KG1 (cell line): ENCODE results near the gene AQP11.
A peak's percentile ranks its signal among the peaks of the same experiment; 100 is the strongest.
"Not testable (repeated sequence)": the region's sequence is repeated elsewhere in the genome, so short reads cannot be mapped to it uniquely, and the experiment has no call there.

Source experiments
- DNase-seq: peaks from one replicate; lab custom pipeline; 2025; lab: John Stamatoyannopoulos, UW

AQP11 gene

DNA sequence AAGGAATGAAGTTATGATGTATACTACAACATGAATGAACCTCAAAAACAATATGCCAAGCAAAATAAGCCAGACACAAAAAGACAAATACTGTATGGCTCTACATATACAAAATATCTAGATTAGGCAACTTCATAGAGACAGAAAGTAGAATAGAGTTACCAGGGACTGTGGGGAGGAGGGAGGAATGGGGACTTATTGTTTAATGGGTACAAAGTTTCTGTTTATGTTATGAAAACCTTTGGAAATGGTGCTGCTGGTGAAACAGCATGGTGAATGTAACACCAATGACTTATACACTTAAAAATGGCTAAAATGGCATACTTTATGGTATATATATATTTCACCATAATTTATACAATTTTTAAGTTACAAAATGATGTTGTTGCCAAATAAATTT lies 4.1 kb downstream of the AQP11 start:
- DNase-seq: no peak

DNA sequence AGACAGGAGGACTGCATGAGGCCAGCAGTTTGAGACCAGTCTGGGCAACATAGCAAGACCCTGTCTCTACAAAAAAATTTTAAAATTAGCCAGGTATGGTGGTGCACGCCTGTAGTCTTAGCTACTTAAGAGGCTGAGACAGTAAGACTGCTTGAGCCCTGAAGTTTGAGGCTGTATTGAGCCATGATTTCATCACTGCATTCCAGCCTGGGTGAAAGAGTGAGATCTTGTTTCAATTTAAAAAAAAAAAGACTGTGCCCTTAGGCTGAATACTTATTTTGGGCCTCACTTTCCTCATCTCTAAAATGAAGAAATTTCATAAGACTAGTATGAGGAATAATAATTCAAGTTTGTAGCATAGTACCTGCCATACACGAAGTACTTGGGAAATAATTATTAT lies 6.9 kb downstream of the AQP11 start:
- no peak for DNase-seq

DNA sequence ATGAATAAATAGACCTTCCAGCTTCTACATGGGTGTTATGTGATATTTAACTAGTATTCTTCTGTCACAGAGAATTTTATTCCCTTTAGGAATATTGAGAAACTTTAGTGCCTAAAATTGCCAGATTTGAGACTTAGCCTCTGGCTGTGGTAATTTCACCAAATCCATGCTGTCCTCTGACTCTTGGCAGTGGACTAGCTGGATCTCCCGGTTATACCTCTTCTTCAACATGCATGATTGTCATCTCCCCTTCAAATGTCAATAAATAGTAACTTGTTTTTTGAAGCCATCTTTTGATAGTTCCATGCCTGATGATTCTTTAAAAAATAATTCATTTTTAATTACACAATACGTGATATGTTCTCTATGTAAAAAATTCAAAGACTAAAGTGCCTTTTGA lies 8.4 kb downstream of the AQP11 start:
- DNase-seq: no peak

DNA sequence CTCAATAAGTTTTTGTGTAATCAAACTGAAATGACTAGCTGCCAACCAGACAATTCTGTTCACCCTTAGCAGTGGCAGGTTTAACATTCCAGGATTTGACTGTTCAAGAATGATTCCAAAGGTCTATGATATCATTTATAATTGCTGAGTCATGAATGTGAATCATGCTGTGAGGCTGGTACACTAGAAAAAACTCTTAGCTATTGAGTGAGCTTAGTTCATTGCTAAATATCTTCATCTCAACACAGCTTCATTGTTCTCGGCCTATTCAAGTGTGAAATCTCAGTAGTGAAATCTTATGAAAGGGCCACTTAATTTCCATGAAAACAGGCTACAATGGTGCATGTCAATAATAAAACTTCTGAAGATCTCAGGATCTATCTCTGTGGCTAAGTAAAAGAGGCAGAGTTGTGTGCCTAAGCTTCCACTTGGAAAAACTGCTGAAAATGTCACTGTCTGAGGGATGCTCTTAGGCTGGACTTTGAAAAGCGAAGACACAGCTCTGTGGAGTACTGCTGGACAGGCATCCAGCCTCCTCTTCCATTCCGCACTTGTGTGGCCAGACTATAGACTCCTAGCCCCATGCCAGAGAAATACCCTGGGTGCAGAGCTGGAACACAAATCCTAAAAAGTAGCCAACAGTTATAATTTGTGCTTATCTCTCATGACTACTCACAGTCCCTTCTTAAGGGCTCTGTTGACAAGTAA lies 12.8 kb downstream of the AQP11 start:
- no peak for DNase-seq

DNA sequence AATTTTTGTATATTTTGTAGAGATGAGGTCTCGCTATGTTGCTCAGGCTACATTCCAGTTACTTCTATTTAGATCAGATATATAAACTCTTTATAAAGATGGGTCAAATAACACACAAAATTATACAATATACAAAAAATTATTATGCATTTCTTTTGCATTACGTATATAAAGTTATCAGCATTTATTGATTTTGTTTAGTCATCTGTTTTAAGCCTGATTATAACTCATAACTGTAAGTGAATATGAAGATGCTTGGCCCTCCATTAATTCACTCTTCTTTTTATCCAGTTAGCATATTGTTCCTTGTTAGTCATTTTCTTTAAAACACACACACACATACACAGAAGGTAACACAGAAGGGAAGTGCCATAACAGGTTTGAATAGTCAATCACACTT lies 14.5 kb downstream of the AQP11 start:
- DNase-seq: no peak

DNA sequence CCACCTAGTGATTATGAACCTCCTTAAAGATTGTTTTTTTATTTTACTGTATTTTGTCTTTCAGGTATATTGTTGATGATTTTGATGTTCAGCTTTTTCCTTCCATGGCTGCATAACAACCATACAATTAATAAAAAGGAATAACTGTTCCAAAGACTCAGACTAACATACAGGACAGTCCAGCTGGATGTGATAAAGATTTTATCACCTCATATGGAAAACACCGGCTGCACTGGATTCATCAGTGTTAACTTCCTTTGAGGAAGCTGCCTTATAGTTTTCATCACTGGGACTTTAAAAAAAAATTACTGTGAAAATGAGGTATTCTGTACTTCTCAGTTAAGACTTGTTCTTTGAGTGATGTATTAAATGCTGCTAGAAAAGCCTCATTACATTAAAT lies 19.5 kb downstream of the AQP11 start:
- no peak for DNase-seq

DNA sequence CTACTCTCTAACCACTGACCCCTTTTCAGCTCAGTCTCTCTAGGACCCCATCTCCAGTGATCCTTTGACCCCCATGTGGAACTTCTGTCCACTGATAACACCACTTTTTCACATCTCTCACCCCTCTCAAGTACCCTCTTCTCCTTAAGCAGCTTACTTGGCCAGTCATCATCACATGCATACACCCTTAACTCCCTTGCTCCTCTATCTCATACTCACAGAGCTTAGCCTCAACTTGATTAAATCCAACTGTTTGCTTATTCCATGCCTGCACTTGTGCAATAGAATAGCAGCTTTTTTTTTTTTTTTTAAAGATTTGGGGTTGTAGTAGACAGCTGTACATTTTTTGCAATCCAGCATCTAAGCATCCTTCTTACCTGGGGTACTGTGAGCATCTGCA lies 22.2 kb downstream of the AQP11 start:
- DNase-seq: no peak

DNA sequence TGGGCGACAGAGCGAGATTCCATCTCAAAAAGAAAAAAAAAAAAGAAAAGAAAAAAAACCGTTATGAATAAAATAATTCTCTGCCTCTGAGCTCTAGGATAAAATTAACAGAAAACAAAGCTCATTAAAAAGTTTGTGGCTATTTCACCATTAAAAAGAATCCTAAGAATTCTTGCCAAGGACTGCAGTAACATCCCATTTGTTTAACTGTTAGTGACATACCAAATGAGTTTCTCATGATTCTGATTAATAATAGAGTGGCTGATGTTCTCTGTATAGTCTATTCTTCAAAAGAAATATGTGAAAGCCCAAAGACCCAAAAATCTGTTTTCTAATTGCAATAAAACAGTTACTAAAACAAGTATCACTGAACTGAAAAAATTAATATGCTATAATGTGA lies 28.1 kb downstream of the AQP11 start:
- DNase-seq: no peak

DNA sequence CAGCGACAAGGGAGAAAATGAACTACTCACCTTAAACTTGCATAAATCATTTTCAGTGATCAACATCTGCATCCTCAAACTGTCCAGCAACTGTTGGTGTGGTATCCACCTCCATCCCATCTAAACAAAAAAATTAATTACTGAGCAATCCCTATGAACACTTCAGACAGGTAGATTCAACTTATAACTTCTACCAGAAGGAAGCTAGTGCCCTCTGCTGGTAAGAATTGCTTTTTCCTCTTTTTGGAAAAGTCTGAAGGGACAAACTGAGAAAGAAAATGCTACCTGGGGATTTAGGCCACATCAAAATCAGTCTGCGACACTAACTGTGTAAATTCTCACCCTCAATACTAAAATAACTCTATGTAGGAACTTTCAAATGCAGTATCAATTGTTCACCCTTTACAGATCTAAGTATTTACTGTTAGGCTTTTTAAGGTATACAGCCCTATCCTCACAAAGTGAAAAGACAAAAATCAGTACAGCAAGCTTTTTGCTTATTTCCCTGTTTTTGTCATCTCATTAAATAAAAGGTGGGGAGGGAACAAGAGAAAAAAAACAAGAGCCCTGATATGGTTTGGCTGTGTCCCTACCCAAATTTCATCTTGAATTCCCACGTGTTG lies 29.9 kb downstream of the AQP11 start:
- DNase-seq: peak; percentile 46

DNA sequence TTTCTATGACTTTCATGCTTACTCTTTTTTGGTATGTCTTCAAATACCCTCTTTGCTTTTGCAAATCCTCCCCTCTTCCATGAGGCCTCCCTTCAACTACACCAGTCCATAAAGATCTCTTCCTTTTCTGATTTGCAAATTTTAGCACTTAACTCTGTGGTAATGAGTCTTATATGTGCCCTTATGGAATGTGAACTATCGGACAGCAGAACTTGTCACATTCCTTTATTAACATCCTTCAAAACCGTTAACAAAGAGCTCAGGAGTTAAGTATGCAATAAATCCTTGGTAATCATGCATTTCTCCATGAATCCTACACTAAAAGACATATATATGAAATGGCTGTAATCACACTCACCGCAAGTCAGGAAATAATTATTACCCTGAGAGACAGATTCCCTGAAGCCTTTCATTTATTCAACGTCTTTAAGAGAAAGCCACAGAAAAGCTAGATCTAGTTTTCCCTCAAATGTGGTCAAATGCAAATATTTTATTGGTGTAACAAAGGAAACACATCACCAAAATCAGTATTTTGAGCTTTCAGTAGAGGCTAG lies 40.5 kb downstream of the AQP11 start:
- no peak for DNase-seq

DNA sequence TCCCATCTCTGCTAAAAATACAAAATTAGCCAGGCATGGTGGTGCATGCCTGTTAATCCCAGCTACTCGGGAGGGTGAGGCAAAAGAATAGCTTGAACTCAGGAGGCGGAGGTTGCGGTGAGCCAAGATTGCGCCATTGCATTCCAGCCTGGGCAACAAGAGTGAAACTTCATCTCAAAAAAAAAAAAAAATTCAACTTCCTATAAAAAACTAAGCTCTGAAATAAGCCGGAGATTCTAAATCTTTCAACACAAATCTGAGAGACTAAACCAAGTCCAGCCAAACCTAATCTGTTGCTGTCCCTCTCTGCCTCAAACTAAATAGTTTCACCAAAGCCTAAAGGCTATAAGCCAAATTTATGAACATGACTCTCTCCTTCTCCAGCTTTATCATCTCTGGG lies 44.2 kb downstream of the AQP11 start:
- DNase-seq: not testable (repeated sequence)

DNA sequence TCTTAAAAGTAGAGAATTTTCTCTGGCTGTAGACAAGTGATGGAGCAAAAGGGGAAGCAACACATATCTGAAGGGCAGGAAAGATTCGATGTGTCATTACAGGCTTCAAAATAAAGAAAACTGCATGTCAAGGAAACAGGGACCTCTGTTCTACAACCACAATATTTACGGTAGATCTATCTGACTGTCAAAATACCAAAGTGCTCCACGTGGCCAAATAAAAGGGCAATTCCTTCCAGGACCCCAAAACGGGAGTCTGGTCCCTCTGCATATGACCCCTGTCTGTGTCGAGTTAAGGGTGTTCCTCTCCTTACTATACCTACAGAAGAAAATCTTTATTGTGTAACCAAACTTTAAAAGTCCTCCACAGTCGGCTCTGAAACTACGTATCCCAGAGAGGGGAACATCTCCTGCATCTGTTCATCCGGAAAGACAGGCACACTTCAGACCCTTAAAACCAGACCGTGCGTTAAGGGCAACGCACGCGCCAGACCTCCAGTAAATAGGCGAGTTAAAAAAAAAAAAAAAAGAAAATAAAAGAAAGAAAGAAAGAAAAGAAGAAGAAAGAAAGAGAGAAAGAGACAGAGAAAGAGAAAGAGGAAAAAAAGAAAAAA lies 47.1 kb downstream of the AQP11 start:
- DNase-seq: peak; percentile 15

DNA sequence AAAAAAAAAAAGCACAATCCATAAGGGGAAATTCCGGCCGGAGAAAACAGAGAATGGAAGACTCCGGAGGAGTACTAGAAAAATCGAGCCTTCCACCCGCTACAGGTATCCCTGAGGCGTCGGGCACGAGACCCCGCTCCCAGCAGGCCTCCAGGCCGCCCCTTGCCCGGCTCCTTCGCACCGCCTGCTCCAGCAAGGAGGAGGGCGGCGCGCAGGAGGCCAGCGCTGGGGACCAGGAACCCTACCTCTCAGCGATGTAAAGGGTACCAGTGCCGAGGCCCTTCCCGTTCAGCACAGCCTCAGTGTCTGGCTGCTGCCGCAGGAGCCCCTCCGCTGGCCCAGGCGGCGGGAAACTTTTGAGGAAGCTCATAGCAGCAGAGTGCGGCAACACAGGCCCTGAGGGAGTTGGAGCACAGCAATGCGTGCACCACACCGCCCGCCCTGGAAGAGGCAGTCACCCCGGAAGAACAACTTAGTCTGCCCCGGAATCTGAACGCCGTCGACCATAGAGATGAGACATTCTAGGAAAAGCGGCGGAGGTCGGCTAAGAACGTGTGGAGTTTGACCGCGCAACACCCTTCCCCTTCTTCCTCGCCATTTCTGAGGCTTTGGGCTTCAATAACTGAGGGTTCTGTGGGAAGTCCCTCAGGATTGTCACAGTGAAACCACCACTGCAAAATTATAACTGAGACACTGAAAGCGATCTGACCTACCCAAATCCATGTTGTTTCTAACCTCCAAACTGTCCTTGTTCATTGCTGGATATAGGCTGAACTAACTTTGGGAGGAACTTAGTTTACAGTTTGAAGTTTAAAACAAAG lies 47.8 kb downstream of the AQP11 start, which contains the start of gene CLNS1A:
CLNS1A (minus strand) TSS at position 450 of the 821 bp plus-strand sequence; CDS start at position 370, 80 bp downstream.
- DNase-seq: peak; percentile 90

DNA sequence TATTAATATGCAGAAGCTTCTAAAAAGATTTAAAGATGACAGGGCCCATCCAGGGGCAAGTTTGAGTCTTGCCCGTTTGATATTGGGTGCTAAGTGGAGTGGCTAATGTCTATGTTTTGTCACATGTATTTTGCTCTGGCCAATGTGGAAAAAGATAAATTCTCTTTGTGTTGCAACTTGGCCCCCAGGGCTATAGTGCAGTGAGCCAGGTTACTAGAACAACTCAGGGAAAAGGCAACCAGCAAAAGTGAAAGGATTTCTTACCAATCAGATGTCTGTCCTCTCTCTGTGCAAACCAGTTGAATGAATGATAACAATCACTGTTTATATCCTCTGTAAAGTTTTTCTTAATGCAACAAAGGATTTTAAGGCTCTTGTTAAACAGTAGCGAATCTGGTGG lies 52.5 kb downstream of the AQP11 start:
- no peak for DNase-seq

DNA sequence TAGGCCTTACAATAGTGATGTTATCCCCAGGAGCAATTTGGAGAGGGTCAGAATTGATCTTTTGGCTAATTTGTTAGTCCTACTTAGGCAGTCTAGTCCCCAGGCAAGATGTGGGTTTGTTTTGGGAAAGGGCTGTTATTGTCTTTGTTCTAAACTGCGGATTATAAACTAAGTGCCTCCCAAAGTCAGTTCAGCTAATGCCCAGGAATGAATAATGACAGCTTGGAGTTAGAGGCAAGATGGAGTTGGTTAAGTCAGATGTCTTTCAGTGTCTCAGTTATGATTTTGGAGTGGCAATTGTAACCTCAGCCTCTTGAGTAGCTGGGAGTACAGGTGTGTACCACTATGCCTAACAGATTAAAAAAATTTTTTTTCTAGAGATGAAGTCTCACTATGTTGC lies 55.1 kb downstream of the AQP11 start:
- DNase-seq: no peak

DNA sequence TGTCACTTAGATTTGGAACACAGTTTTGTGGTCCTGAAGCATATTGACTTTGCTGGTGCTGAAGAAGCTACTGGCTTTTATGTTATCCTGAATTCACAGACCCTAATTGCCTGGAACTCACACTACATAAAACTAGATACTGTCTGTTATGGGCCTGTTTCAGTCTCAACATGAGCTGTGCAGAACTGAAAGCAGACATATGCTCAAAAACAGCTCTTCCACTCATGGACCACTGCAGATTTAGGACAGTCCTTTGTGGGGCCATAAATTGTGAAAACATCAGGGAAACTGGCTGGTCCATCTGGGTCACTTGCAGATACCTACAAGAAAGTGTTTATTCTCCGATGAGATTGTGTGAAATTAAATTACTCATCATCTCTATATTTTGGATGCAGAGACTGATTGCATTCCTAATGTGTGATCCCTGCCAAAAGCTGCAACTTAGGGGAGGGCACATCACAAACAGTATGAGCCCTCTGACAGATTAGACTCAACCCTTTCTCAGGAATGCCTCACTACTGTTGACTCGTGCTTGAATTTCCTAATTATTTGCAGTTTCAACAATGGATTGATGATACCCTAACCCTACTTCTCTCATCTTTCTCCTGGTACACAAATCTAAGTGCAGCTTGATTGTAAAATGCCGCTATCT lies 58.0 kb downstream of the AQP11 start:
- no peak for DNase-seq

DNA sequence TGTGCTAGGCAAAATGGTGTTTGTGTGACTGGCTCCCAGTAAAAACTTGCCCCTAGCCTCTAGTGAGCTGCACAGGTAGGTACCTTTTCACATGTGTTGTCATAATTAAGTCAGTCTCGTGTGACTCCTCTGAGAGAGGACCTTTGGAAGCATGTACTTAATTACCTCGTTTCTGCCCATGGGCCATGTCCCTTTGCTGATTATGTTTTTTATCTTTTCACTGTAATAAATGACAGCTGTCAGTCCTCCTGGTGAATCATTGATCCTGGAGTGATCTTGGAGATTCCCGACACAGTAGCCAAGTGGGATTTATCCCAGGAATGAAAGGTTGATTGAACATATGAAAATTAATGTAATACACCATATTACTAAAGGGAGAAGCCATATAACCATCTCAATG lies 60.4 kb downstream of the AQP11 start:
- no peak for DNase-seq

DNA sequence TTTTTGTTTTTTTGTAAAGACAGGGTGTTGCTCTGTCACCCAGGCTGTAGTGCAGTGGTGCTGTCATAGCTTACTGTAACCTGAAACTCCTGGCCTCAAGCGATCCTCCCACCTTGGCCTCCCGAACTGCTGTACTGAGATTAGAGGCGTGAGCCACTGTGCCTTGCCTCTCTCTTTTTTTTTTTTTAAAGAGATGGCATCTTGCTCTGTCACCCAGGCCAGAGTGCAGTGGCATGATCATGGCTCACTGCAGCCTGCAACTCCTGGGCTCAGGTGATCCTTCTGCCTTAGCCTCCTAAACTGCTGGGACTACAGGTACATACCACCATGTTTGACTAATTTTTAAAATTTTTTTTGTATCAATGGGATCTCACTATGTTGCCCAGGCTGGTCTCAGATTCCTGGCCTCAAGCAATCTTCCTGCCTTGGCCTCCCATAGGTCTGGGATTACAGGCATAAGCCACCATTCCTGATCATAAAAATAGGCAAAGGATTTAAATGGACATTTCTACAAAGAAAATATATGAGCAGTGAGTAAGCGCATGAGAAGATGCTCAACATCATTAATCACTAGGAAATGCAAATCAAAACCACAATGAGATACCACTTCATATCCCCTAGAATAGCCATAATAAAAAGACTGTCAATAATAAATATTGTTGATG lies 65.1 kb downstream of the AQP11 start:
- no peak for DNase-seq

DNA sequence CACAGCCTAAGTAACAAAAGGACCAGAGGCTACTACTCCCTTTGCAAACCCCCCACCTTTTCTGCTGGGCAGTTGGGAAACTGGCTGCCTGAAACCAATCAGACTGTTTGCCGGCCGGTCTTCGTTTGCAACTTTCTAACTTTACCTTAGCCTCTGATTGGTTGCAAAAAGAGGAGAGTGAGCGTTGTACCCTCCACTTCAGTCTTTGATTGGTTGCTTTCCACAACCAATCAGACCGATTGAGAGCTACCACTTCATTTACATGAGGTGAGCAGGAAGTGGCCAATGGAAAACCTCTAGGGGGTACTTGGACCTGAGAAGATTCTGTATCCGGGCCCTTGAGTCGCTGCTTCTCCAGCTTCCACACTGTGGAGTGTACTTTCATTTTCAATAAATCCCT lies 66.6 kb downstream of the AQP11 start:
- DNase-seq: no peak

DNA sequence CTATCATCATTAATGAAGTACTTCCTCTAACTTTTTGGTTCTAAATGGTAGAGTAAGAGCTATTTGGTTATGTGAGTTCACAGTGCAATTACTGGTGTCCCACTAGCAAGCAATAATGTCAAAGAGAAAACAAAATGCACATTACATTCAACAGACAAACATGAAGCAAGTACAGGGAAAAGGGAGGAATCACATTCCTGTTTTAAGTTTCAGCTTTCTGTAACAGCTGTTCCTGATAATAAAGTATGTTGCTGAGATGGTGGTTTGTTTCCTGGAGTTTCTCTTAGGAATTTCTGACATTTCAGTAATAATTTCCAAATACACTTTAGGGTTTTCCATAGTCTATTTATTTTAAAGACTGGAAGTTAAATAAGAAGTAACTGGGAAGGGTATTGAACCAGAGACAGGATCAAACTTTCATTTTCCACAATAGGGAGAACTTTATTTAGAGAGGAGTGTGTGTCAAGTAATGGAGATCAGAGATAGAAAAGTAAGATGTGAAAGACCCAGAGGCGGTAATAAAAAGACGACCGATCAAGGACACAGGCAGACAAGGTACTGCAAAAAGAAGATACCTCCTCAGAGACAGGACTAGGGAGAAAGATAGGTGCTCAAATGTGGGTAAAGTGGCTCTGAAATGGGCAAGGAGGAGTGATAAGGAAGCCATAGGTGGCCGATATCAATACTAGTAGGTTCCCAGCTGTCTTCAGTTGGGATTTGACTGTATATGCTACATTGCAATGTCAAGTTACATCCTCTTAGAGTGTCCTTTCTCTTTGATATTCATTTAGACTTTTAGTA lies 68.7 kb downstream of the AQP11 start:
- no peak for DNase-seq
